CD4-positive, alpha-beta memory T cell (primary cell): Measurements from ENCODE around the gene FERMT3. TPM values are rescaled to one million over a fixed set of nuclear protein-coding genes. Genes with fewer than 3 reads are reported as not detected.
"Not testable (repeated sequence)": the region's sequence is repeated elsewhere in the genome, so short reads cannot be mapped to it uniquely, and the experiment has no call there.

Experiments
- CTCF ChIA-PET: fragments of 350-600 bp; sonication (Branson Sonifier 250); formaldehyde crosslinking; loops from one replicate; lab custom pipeline; 2021; ENCODE audit warnings: inconsistent platforms; ENCODE audit not compliant: partially characterized antibody; lab: Charles Lee
- POLR2A ChIA-PET: fragments of 350-600 bp; sonication (Branson Sonifier 250); formaldehyde crosslinking; loops from one replicate; lab custom pipeline; 2021; ENCODE audit not compliant: partially characterized antibody; lab: Charles Lee
- DNase-seq, 5 donors: peaks; one replicate each; pipeline versions ENCODE4 v3.0.0 to v3.0.0-alpha.2; 2020 to 2022; ENCODE audit warnings: mixed read lengths in 1 of 5
- H3K27ac ChIP-seq: one replicate; pipeline ENCODE4 v1.7.0; 2013; ENCODE audit warnings: low read depth, low read length
- H3K27me3 ChIP-seq: 2 replicates; pipeline ENCODE4 v1.7.0; 2013; ENCODE audit warnings: mild to moderate bottlenecking, low read length, moderate library complexity; ENCODE audit not compliant: insufficient read depth
- H3K36me3 ChIP-seq: 2 replicates; pipeline ENCODE4 v1.7.0; 2013; ENCODE audit warnings: mild to moderate bottlenecking, low read length, moderate library complexity; ENCODE audit not compliant: insufficient read depth
- H3K4me1 ChIP-seq: 2 replicates; pipeline ENCODE4 v1.7.0; 2013; ENCODE audit warnings: mild to moderate bottlenecking, low read length, moderate library complexity; ENCODE audit not compliant: insufficient read depth
- H3K4me3 ChIP-seq, 2 donors: one replicate each; pipeline ENCODE4 v1.7.0; 2013; ENCODE audit warnings: low read length in 2 of 2, mild to moderate bottlenecking in 1 of 2
- H3K9me3 ChIP-seq, 2 donors: one replicate each; pipeline ENCODE4 v1.7.0; 2013; ENCODE audit warnings: low read length in 2 of 2, control low read depth in 1 of 2; ENCODE audit not compliant: control insufficient read depth in 1 of 2
- H3K27ac Mint-ChIP-seq, 7 donors: one replicate each; pipeline ENCODE4 v1.8.0; 2020 to 2021; ENCODE audit warnings: mixed read lengths in 7 of 7, mild to moderate bottlenecking in 6 of 7, inconsistent platforms in 3 of 7, moderate library complexity in 3 of 7
- H3K27me3 Mint-ChIP-seq, 2 donors: one replicate each; pipeline ENCODE4 v1.8.0; 2020 to 2021; ENCODE audit warnings: mixed read lengths in 2 of 2
- H3K36me3 Mint-ChIP-seq, 2 donors: one replicate each; pipeline ENCODE4 v1.8.0; 2020 to 2021; ENCODE audit warnings: mixed read lengths in 2 of 2, inconsistent platforms in 1 of 2, mild to moderate bottlenecking in 1 of 2
- H3K4me1 Mint-ChIP-seq, 4 donors: one replicate each; pipeline ENCODE4 v1.8.0; 2020 to 2021; ENCODE audit warnings: mixed read lengths in 4 of 4, mild to moderate bottlenecking in 1 of 4
- H3K4me3 Mint-ChIP-seq, 8 donors: one replicate each; pipeline ENCODE4 v1.8.0; 2020 to 2021; ENCODE audit warnings: mixed read lengths in 8 of 8, mild to moderate bottlenecking in 7 of 8, moderate library complexity in 6 of 8, inconsistent platforms in 3 of 8
- H3K9me3 Mint-ChIP-seq, 8 donors: one replicate each; pipeline ENCODE4 v1.8.0; 2020 to 2021; ENCODE audit warnings: mixed read lengths in 8 of 8, mild to moderate bottlenecking in 5 of 8, inconsistent platforms in 3 of 8, moderate library complexity in 1 of 8
- intact Hi-C: fragments of 100-400 bp; cut with micrococcal nuclease; formaldehyde crosslinking; loops from one replicate; pipeline ENCODE4 v1.15.1; 2023
- polyA plus RNA-seq, 2 donors: library from polyadenylated mRNA; unstranded; fragments of 300-500 nt; fragmentation: Illumina TruSeq; gene quantifications; one replicate each; pipeline ENCODE4 v1.2.3, GENCODE V29; 2021
- total RNA-seq, 2 experiments: library from RNA; stranded (reverse); gene quantifications; one replicate each; pipeline ENCODE4 v1.2.3, GENCODE V29; 2021

Gene FERMT3
- total RNA-seq (100 to 1,000 TPM; 149 to 152 TPM), polyA plus RNA-seq (100 to 1,000 TPM; 198 to 202 TPM)

- peaks cover 36% of the 10 kb centered on the region for H3K36me3 ChIP-seq
- peaks cover 0 to 2% (median 0%) of the 10 kb centered on the region in 8 donors for H3K9me3 Mint-ChIP-seq
- POLR2A ChIA-PET, result interaction anchor here (0.6 to 22.7 kb wide), 26 partner anchors 11 to 1662 kb away, joined by 3 to 937 read pairs (median 6); partner anchors contain the start of genes BAD, C11orf98, CATSPERZ and CCDC88B
- peaks cover 17 to 63% of the 10 kb centered on the region in 2 donors for H3K36me3 Mint-ChIP-seq
- H3K27ac Mint-ChIP-seq, result peak within 1 kb of the TSS; percentile 92 to 96 (median 94)
- peaks cover 44% of the 10 kb centered on the region for H3K4me1 ChIP-seq
- H3K27me3 Mint-ChIP-seq, result no peaks in the 10 kb centered on the region
- no peaks in the 10 kb centered on the region for H3K27me3 ChIP-seq
- intact Hi-C loops, result loop anchor here (1.0 to 2.0 kb wide), 2 partner anchors 34 to 40 kb away; partner anchors contain the start of genes FKBP2 and PPP1R14B
- CTCF ChIA-PET, result interaction anchor here (0.7 to 9.7 kb wide), 22 partner anchors 12 to 446 kb away, joined by 3 to 367 read pairs (median 8); partner anchors contain the start of genes BAD, CATSPERZ, DNAJC4 and ESRRA
- H3K4me3 Mint-ChIP-seq, result peak within 1 kb of the TSS; percentile 92 to 97 (median 93)
- H3K9me3 ChIP-seq, result no peaks in the 10 kb centered on the region
- H3K4me3 ChIP-seq, result peak within 1 kb of the TSS; percentile 99
- H3K4me1 Mint-ChIP-seq, result peaks cover 14 to 65% (median 40%) of the 10 kb centered on the region in 4 donors
- H3K27ac ChIP-seq, result peak within 1 kb of the TSS; percentile 90
- DNase-seq, result peak; percentile 64 to 81 (median 69)
Observed at GRCh38 chr11:64206457-64207255, at the start of gene FERMT3. TSS of gene FERMT3 (plus strand) at chr11:64206721. CDS start at chr11:64207365, 644 bp downstream.

DNA sequence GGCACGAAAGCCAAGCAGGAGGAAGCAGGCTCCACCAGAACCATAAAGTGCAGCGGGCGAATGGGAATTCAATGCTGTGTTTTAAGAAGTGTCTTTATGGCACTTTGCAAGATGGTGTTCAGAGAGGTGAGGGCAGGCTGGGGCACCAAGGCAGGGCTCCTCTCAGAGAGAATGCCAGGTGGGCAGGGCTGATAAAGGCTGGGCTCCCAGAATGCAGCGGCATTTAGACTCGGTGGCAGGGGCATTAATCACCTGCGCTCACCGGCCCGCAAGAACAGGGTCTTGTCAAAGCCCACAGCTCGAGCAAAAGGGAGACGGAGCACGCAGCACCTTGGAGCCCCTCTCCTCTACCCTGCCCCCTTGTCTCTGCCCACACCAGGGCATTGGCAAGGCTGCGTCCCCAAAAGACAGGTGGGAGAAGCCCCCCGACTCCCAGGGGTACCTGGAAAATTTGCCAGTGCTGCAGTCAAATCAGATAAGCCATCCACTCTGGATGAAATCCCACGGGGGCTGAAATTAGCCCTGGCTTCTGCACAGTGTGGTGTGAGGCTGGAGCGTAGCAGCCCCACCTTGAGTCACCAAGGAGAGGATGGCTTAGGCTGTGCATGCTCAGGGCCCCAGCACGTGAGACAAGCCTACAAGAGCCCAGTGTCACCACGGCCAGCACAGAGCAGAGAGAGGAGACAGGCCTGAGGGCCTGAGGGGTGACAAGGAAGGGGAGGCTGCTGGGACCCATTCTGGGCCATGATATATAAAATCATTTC, 48.7 kb upstream of the FERMT3 start:
- intact Hi-C loops, result no loop called here
- CTCF ChIA-PET, result no interaction called here
- DNase-seq, result no peak
- Mint-ChIP-seq H3K36me3 (no peaks in the 10 kb centered on the region), H3K27me3 (no peaks in the 10 kb centered on the region), H3K9me3 (no peaks in the 10 kb centered on the region), H3K4me1 (no peaks in the 10 kb centered on the region), H3K27ac (no peak overlapping the region), H3K4me3 (no peak overlapping the region)
- no peaks in the 10 kb centered on the region for H3K9me3 ChIP-seq
- POLR2A ChIA-PET, result no interaction called here
- no peak overlapping the region for H3K27ac ChIP-seq
- no peaks in the 10 kb centered on the region for H3K4me1 ChIP-seq
- no peak overlapping the region for H3K4me3 ChIP-seq
- no peaks in the 10 kb centered on the region for H3K27me3 ChIP-seq
- no peaks in the 10 kb centered on the region for H3K36me3 ChIP-seq

DNA sequence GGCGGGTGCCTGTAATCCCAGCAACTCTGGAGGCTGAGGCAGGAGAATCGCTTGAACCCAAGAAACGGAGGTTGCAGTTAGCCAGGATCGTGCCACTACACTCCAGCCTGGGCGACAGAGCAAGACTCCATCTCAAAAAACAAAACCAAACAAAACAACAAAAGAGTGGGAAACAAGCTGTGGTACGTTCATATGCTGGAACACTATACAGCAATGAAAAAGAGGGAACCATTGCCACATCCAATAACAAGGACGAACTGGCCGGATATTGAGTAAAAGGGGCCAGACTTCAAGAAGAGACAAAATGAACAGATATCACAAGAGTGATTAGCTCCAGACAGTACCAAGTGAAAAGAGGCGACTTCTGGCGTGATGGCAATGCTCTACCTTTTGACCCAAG, 45.5 kb upstream of the FERMT3 start:
- ChIA-PET POLR2A (no interaction called here), CTCF (interaction anchor here (1.0 kb wide), 1 partner anchor 9 kb away, joined by 3 read pairs; no protein-coding TSS in a partner anchor)
- Histone ChIP-seq H3K9me3 (no peaks in the 10 kb centered on the region), H3K4me1 (peaks cover 6% of the 10 kb centered on the region), H3K27me3 (no peaks in the 10 kb centered on the region), H3K4me3 (no peak overlapping the region), H3K36me3 (no peaks in the 10 kb centered on the region), H3K27ac (no peak overlapping the region)
- intact Hi-C loops, result no loop called here
- no peak for DNase-seq
- no peaks in the 10 kb centered on the region for H3K27me3 Mint-ChIP-seq
- no peak overlapping the region for H3K27ac Mint-ChIP-seq
- no peak overlapping the region for H3K4me3 Mint-ChIP-seq
- H3K36me3 Mint-ChIP-seq, result no peaks in the 10 kb centered on the region
- H3K4me1 Mint-ChIP-seq, result peaks cover 1 to 8% (median 5%) of the 10 kb centered on the region in 4 donors
- no peaks in the 10 kb centered on the region for H3K9me3 Mint-ChIP-seq

GRCh38 chr11:64162769-64163168, 43.8 kb upstream of the FERMT3 start:
- H3K4me3 ChIP-seq, H3K27me3 ChIP-seq, DNase-seq, intact Hi-C loops, H3K27ac ChIP-seq, H3K9me3 Mint-ChIP-seq, H3K27ac Mint-ChIP-seq, H3K9me3 ChIP-seq, H3K36me3 Mint-ChIP-seq, H3K27me3 Mint-ChIP-seq, H3K36me3 ChIP-seq: not testable (repeated sequence)
- H3K4me1 Mint-ChIP-seq, result peaks cover 4 to 15% (median 6%) of the 10 kb centered on the region in 4 donors
- peaks cover 11% of the 10 kb centered on the region for H3K4me1 ChIP-seq
- ChIA-PET POLR2A (interaction anchor here (0.6 kb wide), 1 partner anchor 15 kb away, joined by 3 read pairs; no protein-coding TSS in a partner anchor), CTCF (interaction anchor here (2.8 kb wide), 1 partner anchor 11 kb away, joined by 16 read pairs; no protein-coding TSS in a partner anchor)
- peak overlapping the region in 1 of 8 donors; percentile 15 for H3K4me3 Mint-ChIP-seq

- H3K27me3 ChIP-seq, result no peaks in the 10 kb centered on the region
- Mint-ChIP-seq H3K4me3 (peak overlapping the region in 6 of 8 donors; percentile 5 to 66 (median 27)), H3K27me3 (no peaks in the 10 kb centered on the region), H3K36me3 (no peaks in the 10 kb centered on the region), H3K27ac (no peak overlapping the region), H3K4me1 (peaks cover 4 to 15% (median 6%) of the 10 kb centered on the region in 4 donors), H3K9me3 (no peaks in the 10 kb centered on the region)
- no peaks in the 10 kb centered on the region for H3K36me3 ChIP-seq
- no peaks in the 10 kb centered on the region for H3K9me3 ChIP-seq
- POLR2A ChIA-PET, result interaction anchor here (0.8 kb wide), 1 partner anchor 22 kb away, joined by 6 read pairs; the partner anchor contains the start of gene STIP1
- intact Hi-C loops, result no loop called here
- H3K4me1 ChIP-seq, result peaks cover 11% of the 10 kb centered on the region
- H3K27ac ChIP-seq, result no peak overlapping the region
- CTCF ChIA-PET, result interaction anchor here (0.7 to 2.8 kb wide), 2 partner anchors 12 to 328 kb away, joined by 3 to 16 read pairs; no protein-coding TSS in a partner anchor
- H3K4me3 ChIP-seq, result no peak overlapping the region
- no peak for DNase-seq
Observed at GRCh38 chr11:64163951-64164350, 42.6 kb upstream of the FERMT3 start.

DNA sequence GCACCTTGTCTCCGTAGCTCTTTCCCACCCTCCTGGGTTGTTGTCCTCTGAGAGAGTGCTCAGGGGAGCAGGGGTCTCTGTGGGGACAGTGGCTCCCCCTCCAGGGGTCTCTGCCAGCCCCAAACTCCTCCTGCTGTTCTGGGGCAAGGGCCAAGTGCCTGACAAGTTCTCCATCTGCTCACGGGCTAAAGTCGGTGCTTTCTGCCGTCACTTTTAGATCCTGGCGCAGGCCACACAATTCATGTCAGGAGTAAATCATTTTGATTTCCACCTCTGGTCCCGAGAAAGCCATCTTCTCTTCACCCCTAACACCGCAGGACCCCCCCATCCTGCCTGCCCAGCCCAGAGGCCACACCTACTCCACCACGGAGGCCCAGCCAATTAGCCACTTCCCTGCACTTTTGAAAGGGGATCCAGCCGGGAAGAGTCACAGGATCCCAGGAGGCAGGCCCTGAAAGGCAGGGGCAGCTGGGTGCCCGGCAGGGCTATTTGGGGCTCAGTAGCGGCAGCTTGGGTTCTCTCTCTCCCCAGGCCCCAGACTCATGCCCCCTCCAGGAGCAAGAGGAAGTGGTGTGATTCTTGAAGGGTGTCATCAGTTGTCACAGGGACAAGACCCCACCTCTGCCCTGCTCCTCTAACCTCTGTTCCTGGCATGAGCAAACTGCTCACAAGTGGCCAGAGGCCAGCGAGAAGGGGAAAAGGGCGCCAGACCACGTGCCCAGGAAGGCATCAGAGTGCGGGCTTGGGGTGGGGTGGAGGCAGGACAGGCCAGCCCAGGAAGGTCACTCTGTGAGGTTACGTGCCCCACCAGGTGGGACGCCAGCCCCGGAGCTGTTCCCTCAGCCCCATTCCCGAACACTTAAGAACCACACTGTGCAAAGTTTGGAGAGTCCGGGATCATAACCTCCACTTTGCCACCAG, 41.9 kb upstream of the FERMT3 start:
- ChIA-PET CTCF (interaction anchor here (2.8 kb wide), 1 partner anchor 13 kb away, joined by 16 read pairs; no protein-coding TSS in a partner anchor), POLR2A (interaction anchor here (0.6 to 2.8 kb wide), 4 partner anchors 20 to 179 kb away, joined by 3 to 25 read pairs (median 6); partner anchors contain the start of genes OTUB1 and STIP1)
- H3K27ac ChIP-seq, result no peak overlapping the region
- no peaks in the 10 kb centered on the region for H3K9me3 ChIP-seq
- H3K27ac Mint-ChIP-seq, result peak overlapping the region in 3 of 7 donors; percentile 37 to 48 (median 42)
- H3K4me3 Mint-ChIP-seq, result peak overlapping the region; percentile 73 to 83 (median 79)
- peak overlapping the region in 1 of 2 donors; percentile 62 for H3K4me3 ChIP-seq
- intact Hi-C loops, result no loop called here
- H3K27me3 Mint-ChIP-seq, result no peaks in the 10 kb centered on the region
- peaks cover 11% of the 10 kb centered on the region for H3K4me1 ChIP-seq
- no peaks in the 10 kb centered on the region for H3K36me3 Mint-ChIP-seq
- H3K36me3 ChIP-seq, result no peaks in the 10 kb centered on the region
- no peak for DNase-seq
- H3K4me1 Mint-ChIP-seq, result peaks cover 4 to 15% (median 6%) of the 10 kb centered on the region in 4 donors
- H3K27me3 ChIP-seq, result no peaks in the 10 kb centered on the region
- H3K9me3 Mint-ChIP-seq, result no peaks in the 10 kb centered on the region
